IMR-90 (cell line): Measurements from ENCODE around the gene CTAGE1. TPM values are rescaled to one million over a fixed set of nuclear protein-coding genes. Genes with fewer than 3 reads are reported as not detected.

Experiments used
- ATAC-seq: fragments of 200-7000 bp; cut with Tn5 transposase; 2 replicates; pipeline ENCODE4 v1.9.1; 2020; ENCODE audit warnings: low read depth, mild to moderate bottlenecking, moderate library complexity
- BruUV-seq: library from RNA; stranded (reverse); fragments of 400-500 nt; replicated peaks from 2 replicates; lab custom pipeline; 2021; lab: Mats Ljungman, UMichigan
- CTCF ChIA-PET: fragments of 300-600 bp; formaldehyde crosslinking; extraction: SDS; loops from one replicate; lab custom pipeline; 2021; ENCODE audit warnings: antibody characterized with exemption; lab: Yijun Ruan, JAX
- POLR2A ChIA-PET: fragments of 300-600 bp; sonication (Branson Sonifier 250); formaldehyde crosslinking; loops from one replicate; lab custom pipeline; 2022; ENCODE audit warnings: antibody characterized with exemption; ENCODE audit not compliant: unreplicated experiment; lab: Charles Lee
- DNase-seq: peaks from one replicate; pipeline ENCODE4 v3.0.0; 2013
- H2AFZ ChIP-seq: replicated peaks from 2 replicates; pipeline ENCODE3; 2013; ENCODE audit warnings: low read length, mild to moderate bottlenecking; ENCODE audit not compliant: poor library complexity
- H2AK5ac ChIP-seq: 2 replicates; pipeline ENCODE4 v1.6.1; 2013; ENCODE audit warnings: low read depth, low read length, inconsistent platforms
- H2AK9ac ChIP-seq: replicated peaks from 2 replicates; pipeline ENCODE3; 2013; ENCODE audit warnings: mild to moderate bottlenecking, low read depth, low read length, moderate library complexity; ENCODE audit not compliant: poor library complexity
- H2BK120ac ChIP-seq: 2 replicates; pipeline ENCODE4 v1.6.1; 2013; ENCODE audit warnings: low read depth, low read length, inconsistent platforms
- H2BK15ac ChIP-seq: 3 replicates; pipeline ENCODE4 v1.6.1; 2013; ENCODE audit warnings: low read depth, low read length, inconsistent platforms
- H2BK20ac ChIP-seq: 2 replicates; pipeline ENCODE4 v1.6.1; 2013; ENCODE audit warnings: low read depth, mild to moderate bottlenecking, inconsistent platforms, low read length, moderate library complexity
- H2BK5ac ChIP-seq: 2 replicates; pipeline ENCODE4 v1.6.1; 2013; ENCODE audit warnings: mild to moderate bottlenecking, low read depth, low read length, inconsistent platforms; ENCODE audit not compliant: poor library complexity, severe bottlenecking
- H3K14ac ChIP-seq: replicated peaks from 2 replicates; pipeline ENCODE4 v1.6.1; 2013; ENCODE audit warnings: low read depth, low read length, inconsistent platforms
- H3K18ac ChIP-seq: 2 replicates; pipeline ENCODE4 v1.6.1; 2013; ENCODE audit warnings: low read depth, low read length, control low read depth
- H3K23ac ChIP-seq: 2 replicates; pipeline ENCODE4 v1.6.1; 2013; ENCODE audit warnings: low read depth, low read length, inconsistent platforms
- H3K27ac ChIP-seq: 2 replicates; pipeline ENCODE4 v1.5.1; 2013; ENCODE audit warnings: mild to moderate bottlenecking, control low read depth, low read length; ENCODE audit not compliant: insufficient read depth
- H3K27me3 ChIP-seq: 2 replicates; pipeline ENCODE4 v1.6.1; 2013; ENCODE audit warnings: low read length; ENCODE audit not compliant: control insufficient read depth, insufficient read depth
- H3K36me3 ChIP-seq: 2 replicates; pipeline ENCODE4 v1.6.1; 2013; ENCODE audit warnings: low read length, mixed read lengths; ENCODE audit not compliant: control insufficient read depth, insufficient read depth
- H3K4ac ChIP-seq: 2 replicates; pipeline ENCODE4 v1.6.1; 2013; ENCODE audit warnings: low read depth, low read length, inconsistent platforms
- H3K4me1 ChIP-seq: 2 replicates; pipeline ENCODE4 v1.6.1; 2013; ENCODE audit warnings: low read length, mixed read lengths; ENCODE audit not compliant: control insufficient read depth, insufficient read depth
- H3K4me2 ChIP-seq: 2 replicates; pipeline ENCODE4 v1.6.1; 2013; ENCODE audit warnings: low read depth, mild to moderate bottlenecking, control low read depth, low read length, moderate library complexity
- H3K4me3 ChIP-seq: 2 replicates; pipeline ENCODE4 v1.5.1; 2013; ENCODE audit warnings: low read depth, mild to moderate bottlenecking, control low read depth, low read length, moderate library complexity; ENCODE audit not compliant: insufficient read depth
- H3K56ac ChIP-seq: 2 replicates; pipeline ENCODE4 v1.6.1; 2013; ENCODE audit warnings: low read length, inconsistent platforms; ENCODE audit not compliant: insufficient read depth; ENCODE audit errors: extremely low read depth
- H3K79me1 ChIP-seq, 2 experiments: 2 replicates each; pipeline ENCODE4 v1.6.1; 2013; ENCODE audit warnings: low read length in 2 of 2, inconsistent platforms in 1 of 2, low read depth in 1 of 2
- H3K9ac ChIP-seq: 2 replicates; pipeline ENCODE4 v1.6.1; 2013; ENCODE audit warnings: low read depth, low read length, control low read depth
- H3K9me1 ChIP-seq: 2 replicates; pipeline ENCODE4 v1.6.1; 2013; ENCODE audit warnings: low read length, inconsistent platforms; ENCODE audit not compliant: insufficient read depth
- H3K9me3 ChIP-seq: 2 replicates; pipeline ENCODE4 v1.6.1; 2013; ENCODE audit warnings: low read length; ENCODE audit not compliant: control insufficient read depth, insufficient read depth
- H4K20me1 ChIP-seq: 2 replicates; pipeline ENCODE4 v1.6.1; 2013; ENCODE audit warnings: low read length, inconsistent platforms; ENCODE audit not compliant: insufficient read depth
- H4K5ac ChIP-seq: 2 replicates; pipeline ENCODE4 v1.6.1; 2013; ENCODE audit warnings: mild to moderate bottlenecking, low read depth, low read length, control low read depth
- H4K8ac ChIP-seq, 2 experiments: 2 replicates each; pipeline ENCODE4 v1.6.1; 2013; ENCODE audit warnings: low read depth in 2 of 2, low read length in 2 of 2, control low read depth in 1 of 2, inconsistent platforms in 1 of 2
- H4K91ac ChIP-seq: 2 replicates; pipeline ENCODE4 v1.6.1; 2013; ENCODE audit warnings: low read depth, low read length, inconsistent platforms; ENCODE audit not compliant: insufficient read depth
- BHLHE40 ChIP-seq: fragments of 150-350 bp; IDR thresholded peaks from 2 replicates; pipeline ENCODE4 v1.6.1; 2016; ENCODE audit warnings: mild to moderate bottlenecking, low read depth, low read length
- CEBPB ChIP-seq: IDR thresholded peaks from 2 replicates; pipeline ENCODE4 v1.6.1; 2012; ENCODE audit warnings: low read depth, low read length, improper control_type of control experiment
- CTCF ChIP-seq: conservative IDR thresholded peaks from 2 replicates; pipeline ENCODE4 v1.5.1; 2012; ENCODE audit warnings: mild to moderate bottlenecking, low read depth, low read length, improper control_type of control experiment
- ELK1 ChIP-seq: fragments of 150-350 bp; IDR thresholded peaks from 2 replicates; pipeline ENCODE4 v1.6.1; 2016; ENCODE audit warnings: low read depth, mild to moderate bottlenecking, low read length, moderate library complexity, borderline replicate concordance
- FOS ChIP-seq: fragments of 150-350 bp; IDR thresholded peaks from 2 replicates; pipeline ENCODE4 v1.6.1; 2016; ENCODE audit warnings: low read depth, low read length
- MAFK ChIP-seq: IDR thresholded peaks from 2 replicates; pipeline ENCODE4 v1.6.1; 2012; ENCODE audit warnings: low read depth, low read length, improper control_type of control experiment
- MAZ ChIP-seq: IDR thresholded peaks from 2 replicates; pipeline ENCODE4 v1.6.1; 2012; ENCODE audit warnings: low read depth, mild to moderate bottlenecking, low read length, improper control_type of control experiment, moderate library complexity, borderline replicate concordance
- MXI1 ChIP-seq: IDR thresholded peaks from 2 replicates; pipeline ENCODE4 v1.6.1; 2012; ENCODE audit warnings: low read depth, mild to moderate bottlenecking, low read length, moderate library complexity, borderline replicate concordance
- NFE2L2 ChIP-seq: fragments of 150-350 bp; IDR thresholded peaks from 2 replicates; pipeline ENCODE4 v1.6.1; 2016; ENCODE audit warnings: low read depth, mild to moderate bottlenecking, low read length
- POLR2A ChIP-seq: IDR thresholded peaks from 2 replicates; pipeline ENCODE4 v1.6.1; 2012; ENCODE audit warnings: mild to moderate bottlenecking, low read depth, low read length
- RAD21 ChIP-seq: IDR thresholded peaks from 2 replicates; pipeline ENCODE4 v1.6.1; 2012; ENCODE audit warnings: low read length, improper control_type of control experiment
- RCOR1 ChIP-seq: IDR thresholded peaks from 2 replicates; pipeline ENCODE4 v1.6.1; 2012; ENCODE audit warnings: mild to moderate bottlenecking, low read length, improper control_type of control experiment; ENCODE audit not compliant: insufficient replicate concordance
- RFX5 ChIP-seq: IDR thresholded peaks from 2 replicates; pipeline ENCODE4 v1.8.0; 2012; ENCODE audit warnings: low read depth, mild to moderate bottlenecking, low read length, moderate library complexity
- SMC3 ChIP-seq: fragments of 150-350 bp; IDR thresholded peaks from 2 replicates; pipeline ENCODE4 v1.6.1; 2016; ENCODE audit warnings: low read depth, mild to moderate bottlenecking, antibody characterized with exemption, low read length, moderate library complexity
- WGBS, 2 experiments: methylation state at CpG; one replicate each; pipeline versions ENCODE4 v1.1.5 to v1.1.7; 2013; ENCODE audit warnings: missing lambda C conversion rate in 2 of 2; ENCODE audit not compliant: insufficient read length in 1 of 2; ENCODE audit errors: extremely low coverage in 2 of 2; 5-methylcytosine and 5-hydroxymethylcytosine counted together
- dilution Hi-C: fragments of 300-500 bp; cut with HindIII; formaldehyde crosslinking; loops from one replicate; pipeline ENCODE4 v1.14.3; 2018; ENCODE audit warnings: low sequenced_read_pairs; ENCODE audit not compliant: unreplicated experiment
- in situ Hi-C: fragments of 300-500 bp; cut with MboI; formaldehyde crosslinking; loops from 3 replicates; pipeline ENCODE4 v1.14.3; 2019; ENCODE audit warnings: low sequenced_read_pairs, inconsistent platforms, mixed read lengths
- intact Hi-C: fragments of 100-400 bp; cut with micrococcal nuclease; formaldehyde crosslinking; loops from 2 replicates; pipeline ENCODE4 v1.10.0; 2022
- polyA plus RNA-seq, 3 experiments: library from polyadenylated mRNA; depleted of rRNA; stranded (reverse); fragments of >200 nt; gene quantifications; 2 replicates each; pipeline ENCODE4 v1.2.3, GENCODE V29; 2012; ENCODE audit warnings: low replicate concordance in 1 of 3
- total RNA-seq: library from RNA; depleted of rRNA; stranded (reverse); fragments of >200 nt; gene quantifications from 2 replicates; pipeline ENCODE4 v1.2.3, GENCODE V29; 2012
- TF ChIP-seq, protein P1 (sequence below): fragments of 150-350 bp; IDR thresholded peaks from 2 replicates; pipeline ENCODE4 v1.6.1; 2017; ENCODE audit warnings: mild to moderate bottlenecking, antibody characterized with exemption, low read length, low read depth

Gene CTAGE1
- total and polyA plus RNA-seq, 2 of the 4 experiments (the other 2 are of a cell fraction), result 0.09 TPM; not detected in 1

DNA sequence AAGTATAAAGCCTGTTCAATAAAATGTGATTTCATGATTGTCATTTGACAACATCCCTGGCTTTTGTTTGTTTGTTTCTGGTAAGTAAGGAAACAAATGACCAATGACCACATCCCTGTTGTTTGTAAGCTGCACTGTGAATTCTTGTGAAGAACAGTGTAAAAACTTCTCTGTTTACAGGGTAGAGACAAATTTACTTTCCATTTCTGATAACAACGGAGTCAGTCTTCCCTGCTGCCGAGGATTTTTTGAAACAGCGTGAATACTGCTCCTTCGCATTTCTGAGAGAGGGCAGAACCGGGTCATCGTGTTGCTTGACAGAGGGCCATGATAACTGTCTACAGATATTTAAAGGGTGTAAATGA lies 38.4 kb upstream of the CTAGE1 start:
- ATAC-seq, result no peak
- Histone ChIP-seq H3K4me3 (no peak overlapping the region), H3K4me1 (no peaks in the 10 kb centered on the region), H3K23ac (no peak overlapping the region), H3K9me1 (peaks cover 8% of the 10 kb centered on the region), H3K27ac (no peak overlapping the region), H3K18ac (no peak overlapping the region), H3K27me3 (peaks cover 5% of the 10 kb centered on the region), H2AFZ (no peak overlapping the region), H3K56ac (no peak overlapping the region), H4K8ac (no peak overlapping the region), H3K9me3 (no peaks in the 10 kb centered on the region), H2BK20ac (no peak overlapping the region), H3K79me1 (no peaks in the 10 kb centered on the region), H3K14ac (no peak overlapping the region), H3K36me3 (no peaks in the 10 kb centered on the region), H3K4me2 (no peak overlapping the region), H2BK5ac (no peak overlapping the region), H2AK5ac (no peak overlapping the region), H4K20me1 (no peaks in the 10 kb centered on the region), H3K9ac (no peak overlapping the region), H2AK9ac (no peak overlapping the region), H4K91ac (no peak overlapping the region), H2BK120ac (no peak overlapping the region), H3K4ac (no peak overlapping the region), H2BK15ac (no peak overlapping the region), H4K5ac (no peak overlapping the region)
- 75% methylated on average over 2 of the region's 6 CpGs; no CpG with 5 or more reads in 1 of the 2 experiments for WGBS, 2 experiments
- no peak for DNase-seq
- dilution Hi-C loops (no loop called here), in situ Hi-C loops (no loop called here), intact Hi-C loops (no loop called here)
- TF ChIP-seq BHLHE40 (no peak), MAZ (no peak), RAD21 (no peak), FOS (no peak), CEBPB (no peak), RCOR1 (no peak), CTCF (no peak), NFE2L2 (no peak), MXI1 (no peak), ELK1 (no peak), SMC3 (no peak), MAFK (no peak), RFX5 (no peak), POLR2A (no peak)
- TF ChIP-seq, protein P1, sequence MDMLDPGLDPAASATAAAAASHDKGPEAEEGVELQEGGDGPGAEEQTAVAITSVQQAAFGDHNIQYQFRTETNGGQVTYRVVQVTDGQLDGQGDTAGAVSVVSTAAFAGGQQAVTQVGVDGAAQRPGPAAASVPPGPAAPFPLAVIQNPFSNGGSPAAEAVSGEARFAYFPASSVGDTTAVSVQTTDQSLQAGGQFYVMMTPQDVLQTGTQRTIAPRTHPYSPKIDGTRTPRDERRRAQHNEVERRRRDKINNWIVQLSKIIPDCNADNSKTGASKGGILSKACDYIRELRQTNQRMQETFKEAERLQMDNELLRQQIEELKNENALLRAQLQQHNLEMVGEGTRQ, result no peak
- BruUV-seq, result no TSS peak
- POLR2A ChIA-PET, result no interaction called here
- CTCF ChIA-PET, result no interaction called here
